T-cell (primary cell): ENCODE results near the gene PITHD1. TPM values are rescaled to one million over a fixed set of nuclear protein-coding genes. Genes with fewer than 3 reads are reported as not detected.

Experiments
- ATAC-seq, 4 experiments: fragments of 200-7000 bp in 3 of 4; fragments of 150-1000 bp in 1 of 4; cut with Tn5 transposase; replicated peaks in 1 of 4; 1 replicate in 3 of 4; 2 replicates in 1 of 4; pipeline ENCODE4 v1.10.0; 2021; ENCODE audit warnings: moderate library complexity in 3 of 4, mild to moderate bottlenecking in 2 of 4, moderate number of reproducible peaks in 1 of 4
- CTCF ChIA-PET, 2 donors: fragments of 300-600 bp; sonication (Branson Sonifier 250); formaldehyde crosslinking; loops; one replicate each; lab custom pipeline; 2022; ENCODE audit warnings: antibody characterized with exemption in 2 of 2; lab: Charles Lee
- POLR2A ChIA-PET, 2 donors: fragments of 300-600 bp; sonication (Branson Sonifier 250); formaldehyde crosslinking; loops; one replicate each; lab custom pipeline; 2022; ENCODE audit warnings: antibody characterized with exemption in 2 of 2; lab: Charles Lee
- DNase-seq, 35 experiments: peaks; one replicate each; pipeline versions ENCODE4 v3.0.0 to v3.0.0-alpha.2; 2013 to 2023
- H3K27ac ChIP-seq: one replicate; pipeline ENCODE4 v1.5.1; 2013; ENCODE audit warnings: low read length
- H3K27me3 ChIP-seq, 2 experiments: replicated peaks in 1 of 2; 1 replicate in 1 of 2; 2 replicates in 1 of 2; pipeline versions ENCODE4 v1.6.1 to v1.7.0; 2013; ENCODE audit warnings: low read length in 1 of 2, mixed read lengths in 1 of 2; ENCODE audit not compliant: control insufficient read depth in 2 of 2, insufficient read depth in 2 of 2; ENCODE audit errors: extremely low read depth in 1 of 2
- H3K36me3 ChIP-seq, 2 donors: 1 replicate in 1 of 2; 2 replicates in 1 of 2; pipeline versions ENCODE4 v1.6.1 to v1.7.0; 2013; ENCODE audit warnings: low read length in 1 of 2; ENCODE audit not compliant: control insufficient read depth in 2 of 2, insufficient read depth in 1 of 2; ENCODE audit errors: extremely low read depth in 1 of 2
- H3K4me1 ChIP-seq, 2 experiments: 1 replicate in 1 of 2; 2 replicates in 1 of 2; pipeline versions ENCODE4 v1.6.1 to v1.7.0; 2013; ENCODE audit warnings: low read length in 2 of 2, mixed read lengths in 1 of 2; ENCODE audit not compliant: insufficient read depth in 2 of 2, control insufficient read depth in 1 of 2; ENCODE audit errors: extremely low read depth in 1 of 2
- H3K4me3 ChIP-seq, 2 donors: 1 replicate in 1 of 2; 2 replicates in 1 of 2; pipeline versions ENCODE4 v1.5.1 to v1.7.0; 2013; ENCODE audit warnings: mild to moderate bottlenecking in 2 of 2, low read length in 1 of 2, moderate library complexity in 1 of 2; ENCODE audit not compliant: control insufficient read depth in 1 of 2; ENCODE audit errors: extremely low read depth in 1 of 2
- H3K9me3 ChIP-seq: 2 replicates; pipeline ENCODE4 v1.7.0; 2013
- H3K27ac Mint-ChIP-seq, 2 donors: one replicate each; pipeline ENCODE4 v1.8.0; 2020 to 2021; ENCODE audit warnings: mild to moderate bottlenecking in 2 of 2, mixed read lengths in 2 of 2
- H3K27me3 Mint-ChIP-seq, 2 donors: one replicate each; pipeline ENCODE4 v1.8.0; 2021 to 2022; ENCODE audit warnings: mixed read lengths in 2 of 2
- H3K36me3 Mint-ChIP-seq: one replicate; pipeline ENCODE4 v1.8.0; 2021; ENCODE audit warnings: mixed read lengths
- H3K4me1 Mint-ChIP-seq, 3 donors: one replicate each; pipeline ENCODE4 v1.8.0; 2020 to 2022; ENCODE audit warnings: mixed read lengths in 3 of 3, mild to moderate bottlenecking in 1 of 3
- H3K4me3 Mint-ChIP-seq, 3 donors: one replicate each; pipeline ENCODE4 v1.8.0; 2020 to 2022; ENCODE audit warnings: mild to moderate bottlenecking in 3 of 3, mixed read lengths in 3 of 3, moderate library complexity in 3 of 3
- H3K9me3 Mint-ChIP-seq, 3 donors: one replicate each; pipeline ENCODE4 v1.8.0; 2020 to 2022; ENCODE audit warnings: mixed read lengths in 3 of 3
- WGBS: methylation state at CpG from one replicate; pipeline ENCODE4 v1.1.5; 2013; ENCODE audit warnings: missing lambda C conversion rate; ENCODE audit not compliant: insufficient coverage; 5-methylcytosine and 5-hydroxymethylcytosine counted together
- total RNA-seq, 35 experiments: library from RNA in 6 of 35; stranded (reverse) in 6 of 35; fragments of 120-200 nt in 1 of 35; gene quantifications; one replicate each; pipeline versions ENCODE4 v1.2.1 to v1.2.4 and lab custom pipeline; 2013 to 2026

PITHD1 gene
- total RNA-seq, 5 donors from 2014 or later (not counting 1 experiment from before 2014, with no cell fraction given): 60.7 to 87.1 (median 70.8) TPM

- H3K27me3 Mint-ChIP-seq: no peaks in the 10 kb centered on the region
- no peak overlapping the region for H3K27ac Mint-ChIP-seq
- DNase-seq (no peak), ATAC-seq (no peak)
- ChIA-PET POLR2A (no interaction called here), CTCF (no interaction called here)
- WGBS: 100% methylated on average over 1 of the region's 4 CpGs
- no peak overlapping the region for H3K4me3 ChIP-seq
- peaks cover 20 to 79% of the 10 kb centered on the region in 2 donors for H3K36me3 ChIP-seq
- no peaks in the 10 kb centered on the region for H3K9me3 ChIP-seq
- H3K36me3 Mint-ChIP-seq: peaks cover 42% of the 10 kb centered on the region
- H3K9me3 Mint-ChIP-seq: no peaks in the 10 kb centered on the region
- no peaks in the 10 kb centered on the region for H3K27me3 ChIP-seq
- peaks cover 23 to 32% (median 32%) of the 10 kb centered on the region in 3 donors for H3K4me1 Mint-ChIP-seq
- no peak overlapping the region for H3K4me3 Mint-ChIP-seq
- no peak overlapping the region for H3K27ac ChIP-seq
- H3K4me1 ChIP-seq: no peaks in the 10 kb centered on the region
Measured at GRCh38 chr1:23751815-23752200, 26.4 kb upstream of the PITHD1 start.

GRCh38 chr1:23752909-23753308, 25.3 kb upstream of the PITHD1 start:
- Histone ChIP-seq H3K4me1 (no peaks in the 10 kb centered on the region), H3K4me3 (no peak overlapping the region), H3K9me3 (no peaks in the 10 kb centered on the region), H3K27me3 (no peaks in the 10 kb centered on the region), H3K36me3 (peaks cover 23 to 85% of the 10 kb centered on the region in 2 donors), H3K27ac (no peak overlapping the region)
- Mint-ChIP-seq H3K27me3 (no peaks in the 10 kb centered on the region), H3K4me1 (peaks cover 12 to 21% (median 21%) of the 10 kb centered on the region in 3 donors), H3K36me3 (peaks cover 45% of the 10 kb centered on the region), H3K9me3 (no peaks in the 10 kb centered on the region), H3K27ac (no peak overlapping the region), H3K4me3 (no peak overlapping the region)
- ATAC-seq: no peak
- DNase-seq: no peak
- ChIA-PET POLR2A (no interaction called here), CTCF (interaction anchor here in 1 of 2 donors (0.6 kb wide), 1 partner anchor 152 kb away, joined by 5 read pairs; no protein-coding TSS in a partner anchor)
- 100% methylated on average over 1 of the region's 1 CpG for WGBS

- H3K4me1 ChIP-seq: no peaks in the 10 kb centered on the region
- no peaks in the 10 kb centered on the region for H3K27me3 ChIP-seq
- ATAC-seq (no peak), DNase-seq (no peak)
- POLR2A ChIA-PET: interaction anchor here in 1 of 2 donors (0.6 kb wide), 1 partner anchor 11 kb away, joined by 3 read pairs; no protein-coding TSS in a partner anchor
- Mint-ChIP-seq H3K4me3 (no peak overlapping the region), H3K4me1 (peaks cover 2 to 5% (median 3%) of the 10 kb centered on the region in 3 donors), H3K27me3 (no peaks in the 10 kb centered on the region), H3K36me3 (peaks cover 38% of the 10 kb centered on the region), H3K9me3 (no peaks in the 10 kb centered on the region), H3K27ac (no peak overlapping the region)
- H3K27ac ChIP-seq: no peak overlapping the region
- peaks cover 24 to 98% of the 10 kb centered on the region in 2 donors for H3K36me3 ChIP-seq
- CTCF ChIA-PET: interaction anchor here in 1 of 2 donors (0.5 kb wide), 1 partner anchor 59 kb away, joined by 5 read pairs; no protein-coding TSS in a partner anchor
- no peaks in the 10 kb centered on the region for H3K9me3 ChIP-seq
- WGBS: 94% methylated on average over 3 of the region's 3 CpGs
- H3K4me3 ChIP-seq: no peak overlapping the region
Measured at GRCh38 chr1:23756676-23757075, 21.5 kb upstream of the PITHD1 start.

GRCh38 chr1:23757812-23758211, 20.4 kb upstream of the PITHD1 start:
- peaks cover 36% of the 10 kb centered on the region for H3K36me3 Mint-ChIP-seq
- POLR2A ChIA-PET: interaction anchor here (0.6 to 0.9 kb wide), 4 partner anchors 14 to 261 kb away, joined by 4 to 10 read pairs (median 7); no protein-coding TSS in a partner anchor

GRCh38 chr1:23759277-23759676, 18.9 kb upstream of the PITHD1 start:
- 83% methylated on average over 2 of the region's 4 CpGs for WGBS
- H3K4me3 ChIP-seq: no peak overlapping the region
- H3K4me1 Mint-ChIP-seq: peaks cover 2 to 5% (median 3%) of the 10 kb centered on the region in 3 donors
- H3K27me3 ChIP-seq: no peaks in the 10 kb centered on the region
- H3K36me3 ChIP-seq: peaks cover 18 to 73% of the 10 kb centered on the region in 2 donors
- ChIA-PET CTCF (no interaction called here), POLR2A (no interaction called here)
- peaks cover 28% of the 10 kb centered on the region for H3K36me3 Mint-ChIP-seq
- H3K27ac ChIP-seq: no peak overlapping the region
- no peak overlapping the region for H3K4me3 Mint-ChIP-seq
- no peaks in the 10 kb centered on the region for H3K27me3 Mint-ChIP-seq
- no peaks in the 10 kb centered on the region for H3K4me1 ChIP-seq
- ATAC-seq (no peak), DNase-seq (no peak)
- no peak overlapping the region for H3K27ac Mint-ChIP-seq
- no peaks in the 10 kb centered on the region for H3K9me3 Mint-ChIP-seq
- no peaks in the 10 kb centered on the region for H3K9me3 ChIP-seq

More at GRCh38 chr1:23757812-23758211, 20.4 kb upstream of the PITHD1 start:
- Mint-ChIP-seq H3K9me3 (no peaks in the 10 kb centered on the region), H3K4me3 (no peak overlapping the region), H3K27ac (no peak overlapping the region), H3K27me3 (no peaks in the 10 kb centered on the region), H3K4me1 (peaks cover 2 to 5% (median 2%) of the 10 kb centered on the region in 3 donors)
- WGBS: no CpG with 5 or more reads among the region's 1 CpG
- Histone ChIP-seq H3K27ac (no peak overlapping the region), H3K9me3 (no peaks in the 10 kb centered on the region), H3K4me3 (no peak overlapping the region), H3K4me1 (no peaks in the 10 kb centered on the region), H3K27me3 (no peaks in the 10 kb centered on the region), H3K36me3 (peaks cover 18 to 88% of the 10 kb centered on the region in 2 donors)
- ATAC-seq (no peak), DNase-seq (no peak)
- CTCF ChIA-PET: interaction anchor here in 1 of 2 donors (0.6 to 0.7 kb wide), 3 partner anchors 29 to 720 kb away, joined by 3 to 10 read pairs (median 5); no protein-coding TSS in a partner anchor

- H3K9me3 Mint-ChIP-seq: no peaks in the 10 kb centered on the region
- peaks cover 2 to 5% (median 3%) of the 10 kb centered on the region in 3 donors for H3K4me1 Mint-ChIP-seq
- no peak overlapping the region for H3K4me3 Mint-ChIP-seq
- no peak overlapping the region for H3K27ac Mint-ChIP-seq
- POLR2A ChIA-PET: no interaction called here
- no peaks in the 10 kb centered on the region for H3K9me3 ChIP-seq
- H3K4me3 ChIP-seq: no peak overlapping the region
- ATAC-seq: no peak
- H3K27me3 ChIP-seq: no peaks in the 10 kb centered on the region
- H3K36me3 Mint-ChIP-seq: peaks cover 18% of the 10 kb centered on the region
- no peak overlapping the region for H3K27ac ChIP-seq
- WGBS: 98% methylated on average over 6 of the region's 7 CpGs
- no peaks in the 10 kb centered on the region for H3K27me3 Mint-ChIP-seq
- peaks cover 6 to 46% of the 10 kb centered on the region in 2 donors for H3K36me3 ChIP-seq
- CTCF ChIA-PET: no interaction called here
- DNase-seq: no peak
- H3K4me1 ChIP-seq: no peaks in the 10 kb centered on the region
Measured at GRCh38 chr1:23763041-23763577, 15.1 kb upstream of the PITHD1 start.
